Mucosa of stomach (tissue), 1 donor: ENCODE data around the gene SLC35G1.

Experiments used
- H3K27me3 ChIP-seq: one replicate; pipeline ENCODE4 v1.7.0; 2013; ENCODE audit warnings: mild to moderate bottlenecking, low read length; ENCODE audit not compliant: control insufficient read depth, insufficient read depth
- H3K36me3 ChIP-seq: one replicate; pipeline ENCODE4 v1.7.0; 2013; ENCODE audit warnings: low read length; ENCODE audit not compliant: control insufficient read depth, insufficient read depth
- H3K4me1 ChIP-seq: one replicate; pipeline ENCODE4 v1.7.0; 2013; ENCODE audit warnings: mild to moderate bottlenecking, low read length; ENCODE audit not compliant: control insufficient read depth, insufficient read depth
- H3K4me3 ChIP-seq: one replicate; pipeline ENCODE4 v1.7.0; 2013; ENCODE audit warnings: low read length
- H3K9ac ChIP-seq: one replicate; pipeline ENCODE4 v1.7.0; 2013; ENCODE audit warnings: mild to moderate bottlenecking, low read length, moderate library complexity
- H3K9me3 ChIP-seq: one replicate; pipeline ENCODE4 v1.7.0; 2013; ENCODE audit warnings: mild to moderate bottlenecking, low read length, moderate library complexity; ENCODE audit not compliant: control insufficient read depth
- donor health status: Pancreatic carcinoma.

Gene SLC35G1

GRCh38 chr10:93899109-93899508 is 5.3 kb downstream of the SLC35G1 start:
- H3K4me3 ChIP-seq, result no peak overlapping the region
- no peaks in the 10 kb centered on the region for H3K36me3 ChIP-seq
- H3K27me3 ChIP-seq, result peaks cover 4% of the 10 kb centered on the region
- H3K4me1 ChIP-seq, result no peaks in the 10 kb centered on the region
- H3K9ac ChIP-seq, result no peak overlapping the region
- H3K9me3 ChIP-seq, result no peaks in the 10 kb centered on the region

GRCh38 chr10:93903051-93903450 is 9.3 kb downstream of the SLC35G1 start:
- no peaks in the 10 kb centered on the region for H3K9me3 ChIP-seq
- H3K36me3 ChIP-seq, result no peaks in the 10 kb centered on the region
- no peaks in the 10 kb centered on the region for H3K4me1 ChIP-seq
- no peak overlapping the region for H3K9ac ChIP-seq
- H3K4me3 ChIP-seq, result no peak overlapping the region
- no peaks in the 10 kb centered on the region for H3K27me3 ChIP-seq

GRCh38 chr10:93904901-93905300 is 11.1 kb downstream of the SLC35G1 start:
- Histone ChIP-seq H3K27me3 (no peaks in the 10 kb centered on the region), H3K4me3 (no peak overlapping the region), H3K36me3 (no peaks in the 10 kb centered on the region), H3K9me3 (no peaks in the 10 kb centered on the region), H3K4me1 (no peaks in the 10 kb centered on the region), H3K9ac (no peak overlapping the region)

GRCh38 chr10:93907059-93907458 is 13.3 kb downstream of the SLC35G1 start:
- Histone ChIP-seq H3K9ac (no peak overlapping the region), H3K9me3 (no peaks in the 10 kb centered on the region), H3K27me3 (no peaks in the 10 kb centered on the region), H3K4me3 (no peak overlapping the region), H3K36me3 (no peaks in the 10 kb centered on the region), H3K4me1 (no peaks in the 10 kb centered on the region)

GRCh38 chr10:93911866-93912265 is 18.1 kb downstream of the SLC35G1 start:
- Histone ChIP-seq H3K36me3 (no peaks in the 10 kb centered on the region), H3K4me3 (no peak overlapping the region), H3K9ac (no peak overlapping the region), H3K4me1 (no peaks in the 10 kb centered on the region), H3K27me3 (no peaks in the 10 kb centered on the region), H3K9me3 (no peaks in the 10 kb centered on the region)

GRCh38 chr10:93912444-93912843 is 18.7 kb downstream of the SLC35G1 start:
- Histone ChIP-seq H3K27me3 (no peaks in the 10 kb centered on the region), H3K36me3 (no peaks in the 10 kb centered on the region), H3K4me1 (no peaks in the 10 kb centered on the region), H3K9ac (no peak overlapping the region), H3K9me3 (no peaks in the 10 kb centered on the region), H3K4me3 (no peak overlapping the region)

GRCh38 chr10:93913706-93914105 is 19.9 kb downstream of the SLC35G1 start:
- no peak overlapping the region for H3K4me3 ChIP-seq
- no peaks in the 10 kb centered on the region for H3K4me1 ChIP-seq
- no peaks in the 10 kb centered on the region for H3K27me3 ChIP-seq
- no peak overlapping the region for H3K9ac ChIP-seq
- no peaks in the 10 kb centered on the region for H3K9me3 ChIP-seq
- H3K36me3 ChIP-seq, result no peaks in the 10 kb centered on the region

- Histone ChIP-seq H3K4me1 (no peaks in the 10 kb centered on the region), H3K27me3 (no peaks in the 10 kb centered on the region), H3K4me3 (no peak overlapping the region), H3K36me3 (no peaks in the 10 kb centered on the region), H3K9ac (no peak overlapping the region), H3K9me3 (no peaks in the 10 kb centered on the region)
Observed at GRCh38 chr10:93915598-93915997, 21.8 kb downstream of the SLC35G1 start.

GRCh38 chr10:93916257-93917063 is 22.7 kb downstream of the SLC35G1 start:
- H3K36me3 ChIP-seq, result no peaks in the 10 kb centered on the region
- H3K9me3 ChIP-seq, result no peaks in the 10 kb centered on the region
- H3K27me3 ChIP-seq, result no peaks in the 10 kb centered on the region
- H3K4me1 ChIP-seq, result no peaks in the 10 kb centered on the region
- no peak overlapping the region for H3K9ac ChIP-seq
- H3K4me3 ChIP-seq, result no peak overlapping the region

GRCh38 chr10:93917064-93917391 is 23.2 kb downstream of the SLC35G1 start:
- no peak overlapping the region for H3K9ac ChIP-seq
- H3K4me3 ChIP-seq, result no peak overlapping the region
- no peaks in the 10 kb centered on the region for H3K36me3 ChIP-seq
- H3K27me3 ChIP-seq, result no peaks in the 10 kb centered on the region
- H3K4me1 ChIP-seq, result no peaks in the 10 kb centered on the region
- H3K9me3 ChIP-seq, result no peaks in the 10 kb centered on the region

GRCh38 chr10:93917821-93918220 is 24.0 kb downstream of the SLC35G1 start:
- Histone ChIP-seq H3K36me3 (no peaks in the 10 kb centered on the region), H3K4me1 (no peaks in the 10 kb centered on the region), H3K9ac (no peak overlapping the region), H3K9me3 (no peaks in the 10 kb centered on the region), H3K4me3 (no peak overlapping the region), H3K27me3 (no peaks in the 10 kb centered on the region)

- H3K4me1 ChIP-seq, result no peaks in the 10 kb centered on the region
- H3K27me3 ChIP-seq, result no peaks in the 10 kb centered on the region
- no peaks in the 10 kb centered on the region for H3K9me3 ChIP-seq
- no peak overlapping the region for H3K9ac ChIP-seq
- H3K36me3 ChIP-seq, result no peaks in the 10 kb centered on the region
- no peak overlapping the region for H3K4me3 ChIP-seq
Observed at GRCh38 chr10:93921338-93921737, 27.6 kb downstream of the SLC35G1 start.

GRCh38 chr10:93926613-93927012 is 32.8 kb downstream of the SLC35G1 start:
- H3K27me3 ChIP-seq, result no peaks in the 10 kb centered on the region
- H3K36me3 ChIP-seq, result no peaks in the 10 kb centered on the region
- no peak overlapping the region for H3K4me3 ChIP-seq
- H3K9me3 ChIP-seq, result no peaks in the 10 kb centered on the region
- H3K9ac ChIP-seq, result no peak overlapping the region
- no peaks in the 10 kb centered on the region for H3K4me1 ChIP-seq
